ENCODE results near the gene ZNF670.
"Not testable (repeated sequence)": the region's sequence is repeated elsewhere in the genome, so short reads cannot be mapped to it uniquely, and the experiment has no call there.

Gene ZNF670

GRCh38 chr1:247047702-247048101, 30.9 kb downstream of the ZNF670 start:
- in situ Hi-C loops (cut with HindIII; ENCODE audit: low sequenced_read_pairs) = no loop called here

DNA sequence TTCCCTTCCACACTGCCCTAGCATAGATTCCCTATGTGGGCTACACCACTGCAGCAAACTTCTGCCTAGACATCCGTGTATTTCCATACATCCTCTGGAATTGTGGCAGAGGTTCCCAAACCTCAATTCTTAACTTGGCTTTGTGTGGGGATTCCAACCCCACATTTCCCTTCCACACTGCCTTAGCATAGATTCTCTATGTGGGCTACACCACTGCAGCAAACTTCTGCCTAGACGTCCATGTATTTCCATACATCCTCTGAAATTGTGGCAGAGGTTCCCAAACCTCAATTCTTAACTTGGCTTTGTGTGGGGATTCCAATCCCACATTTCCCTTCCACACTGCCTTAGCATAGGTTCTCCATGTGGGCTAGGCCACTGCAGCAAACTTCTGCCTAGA, 31.4 kb downstream of the ZNF670 start:
- in situ Hi-C loops (cut with HindIII; ENCODE audit: low sequenced_read_pairs) = no loop called here

DNA sequence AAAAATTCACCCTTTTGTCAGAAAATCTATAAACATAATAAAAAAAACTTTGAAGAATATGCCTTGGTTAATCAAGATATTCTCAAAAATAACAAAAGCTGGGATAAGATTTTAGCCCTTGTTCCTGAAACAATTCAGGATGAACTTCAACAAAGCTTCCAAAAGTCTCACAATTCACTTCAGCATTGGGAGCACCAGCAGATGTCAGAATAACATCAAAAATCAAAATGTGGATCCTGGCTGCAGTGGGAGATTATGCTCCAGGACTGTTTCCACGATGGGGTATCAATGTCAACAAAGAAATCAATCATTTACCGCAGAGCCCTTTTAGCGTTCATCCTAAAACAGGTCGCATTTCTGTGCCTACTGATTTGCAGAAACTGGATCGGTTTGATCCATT, 35.2 kb downstream of the ZNF670 start:
- in situ Hi-C loops (cut with HindIII; ENCODE audit: low sequenced_read_pairs) = no loop called here

DNA sequence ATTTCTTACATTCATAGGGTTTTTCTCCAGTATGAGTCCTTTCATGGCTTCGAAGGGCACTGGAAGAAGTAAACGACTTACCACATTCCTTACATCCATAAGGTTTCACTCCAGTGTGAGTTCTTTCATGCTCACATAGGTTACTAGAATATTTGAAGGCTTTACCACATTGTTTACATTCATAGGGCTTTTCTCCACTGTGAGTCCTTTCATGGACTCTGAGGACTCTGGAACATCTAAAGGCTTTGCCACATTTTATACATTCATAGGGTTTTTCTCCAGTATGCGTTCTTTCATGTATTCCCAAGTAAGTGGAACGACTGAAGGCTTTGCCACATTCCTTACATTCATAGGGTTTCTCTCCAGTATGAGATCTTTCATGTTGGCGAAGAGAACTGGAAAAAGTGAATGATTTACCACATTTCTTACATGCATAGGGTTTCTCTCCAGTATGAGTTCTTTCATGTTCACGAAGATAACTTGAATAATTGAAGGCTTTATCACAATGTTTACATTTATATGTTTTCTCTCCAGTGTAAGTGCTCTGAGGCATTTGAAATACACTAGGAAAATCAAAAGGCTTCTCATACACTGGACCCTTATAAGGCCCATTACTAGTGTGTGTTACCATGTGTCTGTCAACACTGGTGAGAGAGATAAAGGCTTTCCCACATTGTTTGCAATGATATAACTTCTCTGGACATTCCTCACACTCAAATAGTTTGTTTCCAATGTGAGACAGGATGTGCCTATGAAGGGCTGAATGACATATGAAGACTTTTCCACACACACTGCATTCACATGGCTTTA, 40.9 kb downstream of the ZNF670 start:
- in situ Hi-C loops (cut with HindIII; ENCODE audit: low sequenced_read_pairs) = no loop called here

DNA sequence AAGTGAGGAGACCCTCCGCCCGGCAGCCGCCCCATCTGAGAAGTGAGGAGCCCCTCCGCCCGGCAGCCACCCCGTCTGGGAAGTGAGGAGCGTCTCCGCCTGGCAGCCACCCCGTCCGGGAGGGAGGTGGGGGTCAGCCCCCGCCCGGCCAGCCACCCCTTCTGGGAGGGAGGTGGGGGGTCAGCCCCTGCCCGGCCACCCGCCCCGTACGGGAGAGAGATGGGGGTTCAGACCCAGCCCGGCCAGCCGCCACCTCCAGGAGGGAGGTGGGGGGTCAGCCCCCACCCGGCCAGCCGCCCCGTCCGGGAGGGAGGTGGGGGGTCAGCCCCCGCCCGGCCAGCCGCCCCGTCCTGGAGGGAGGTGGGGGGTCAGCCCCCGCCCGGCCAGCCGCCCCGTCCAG, 46.3 kb downstream of the ZNF670 start:
- in situ Hi-C loops (cut with HindIII; ENCODE audit: low sequenced_read_pairs) = not testable (repeated sequence)

Data from DLD1 (cell line).